ENCODE measurements around the gene CNTNAP5. TPM values are rescaled to one million over a fixed set of nuclear protein-coding genes. Genes with fewer than 3 reads are reported as not detected.

CNTNAP5 gene
- total and polyA plus RNA-seq, 2 experiments from 2014 or later = 0.03 TPM; not detected in 1

GRCh38 chr2:124018890-124019289, 6.2 kb upstream of the CNTNAP5 start:
- Histone ChIP-seq H3K9me3 (ENCODE audit: low read depth) (no peaks in the 10 kb centered on the region), H3K4me1 (ENCODE audit: low read depth) (no peaks in the 10 kb centered on the region), H3K4me3 (no peak overlapping the region), H3K27ac (no peak overlapping the region), H3K36me3 (no peaks in the 10 kb centered on the region), H3K27me3 (peaks cover 32% of the 10 kb centered on the region)
- TF ChIP-seq CTCF (IDR thresholded peaks at IDR 0.05; ENCODE audit: low read depth, low read length) = peak; percentile 47
- peak in 1 of 2 donors; percentile 46 for DNase-seq (ENCODE audit: low read depth in 1 of 2, low spot score in 1 of 2)

GRCh38 chr2:124024561-124025170, 421 bp upstream of the CNTNAP5 start:
- Histone ChIP-seq H3K27me3 (peaks cover 62% of the 10 kb centered on the region), H3K27ac (no peak overlapping the region)
- no peak for DNase-seq (ENCODE audit: low read depth in 1 of 2, low spot score in 1 of 2)

GRCh38 chr2:124025891-124026434, 876 bp downstream of the CNTNAP5 start:
- peaks cover 59% of the 10 kb centered on the region for H3K27me3 ChIP-seq
- no peaks in the 10 kb centered on the region for H3K36me3 ChIP-seq
- no peak overlapping the region for H3K4me3 ChIP-seq
- peaks cover 4% of the 10 kb centered on the region for H3K4me1 ChIP-seq (ENCODE audit: low read depth)
- DNase-seq (ENCODE audit: low read depth in 1 of 2, low spot score in 1 of 2) = no peak
- TF ChIP-seq CTCF (IDR thresholded peaks at IDR 0.05; ENCODE audit: low read depth, low read length) = no peak
- no peaks in the 10 kb centered on the region for H3K9me3 ChIP-seq (ENCODE audit: low read depth)
- no peak overlapping the region for H3K27ac ChIP-seq

More at GRCh38 chr2:124024561-124025170, 421 bp upstream of the CNTNAP5 start:
- Histone ChIP-seq H3K4me1 (ENCODE audit: low read depth) (peaks cover 4% of the 10 kb centered on the region), H3K36me3 (no peaks in the 10 kb centered on the region), H3K4me3 (peak overlapping the region; percentile 21), H3K9me3 (ENCODE audit: low read depth) (no peaks in the 10 kb centered on the region)
- no peak for TF ChIP-seq CTCF (IDR thresholded peaks at IDR 0.05; ENCODE audit: low read depth, low read length)

GRCh38 chr2:124026503-124026902, 1.4 kb downstream of the CNTNAP5 start:
- no peak overlapping the region for H3K4me3 ChIP-seq
- H3K4me1 ChIP-seq (ENCODE audit: low read depth) = peaks cover 4% of the 10 kb centered on the region
- no peak for TF ChIP-seq CTCF (IDR thresholded peaks at IDR 0.05; ENCODE audit: low read depth, low read length)
- H3K36me3 ChIP-seq = no peaks in the 10 kb centered on the region
- H3K27me3 ChIP-seq = peaks cover 53% of the 10 kb centered on the region
- no peaks in the 10 kb centered on the region for H3K9me3 ChIP-seq (ENCODE audit: low read depth)
- no peak overlapping the region for H3K27ac ChIP-seq
- no peak for DNase-seq (ENCODE audit: low read depth in 1 of 2, low spot score in 1 of 2)

GRCh38 chr2:124027182-124027581, 2.1 kb downstream of the CNTNAP5 start:
- H3K4me3 ChIP-seq = no peak overlapping the region
- peaks cover 4% of the 10 kb centered on the region for H3K4me1 ChIP-seq (ENCODE audit: low read depth)
- peak; percentile 70 for TF ChIP-seq CTCF (IDR thresholded peaks at IDR 0.05; ENCODE audit: low read depth, low read length)
- peak; percentile 80 for DNase-seq (ENCODE audit: low read depth in 1 of 2, low spot score in 1 of 2)
- no peaks in the 10 kb centered on the region for H3K36me3 ChIP-seq
- H3K27me3 ChIP-seq = peaks cover 47% of the 10 kb centered on the region
- H3K9me3 ChIP-seq (ENCODE audit: low read depth) = no peaks in the 10 kb centered on the region
- H3K27ac ChIP-seq = no peak overlapping the region
